Nephron progenitor cell (in vitro differentiated cells): ENCODE measurements around the gene OR56B4.
"Not testable (repeated sequence)": the region's sequence is repeated elsewhere in the genome, so short reads cannot be mapped to it uniquely, and the experiment has no call there.

ENCODE experiments used
- DNase-seq: peaks from one replicate; pipeline ENCODE4 v3.0.0; 2021
- H3K27ac Mint-ChIP-seq: 2 replicates; pipeline ENCODE4 v1.8.0; 2021; ENCODE audit warnings: mild to moderate bottlenecking, moderate library complexity, mixed read lengths
- H3K27me3 Mint-ChIP-seq: 2 replicates; pipeline ENCODE4 v1.8.0; 2021; ENCODE audit warnings: mild to moderate bottlenecking, low read depth, mixed read lengths; ENCODE audit not compliant: poor library complexity
- H3K36me3 Mint-ChIP-seq: 2 replicates; pipeline ENCODE4 v1.8.0; 2021; ENCODE audit warnings: low read depth, mixed read lengths
- H3K4me1 Mint-ChIP-seq: 2 replicates; pipeline ENCODE4 v1.8.0; 2021; ENCODE audit warnings: mixed read lengths
- H3K4me3 Mint-ChIP-seq: 2 replicates; pipeline ENCODE4 v1.8.0; 2021; ENCODE audit warnings: mild to moderate bottlenecking, moderate library complexity, mixed read lengths
- H3K9me3 Mint-ChIP-seq: 2 replicates; pipeline ENCODE4 v1.8.0; 2021; ENCODE audit warnings: mild to moderate bottlenecking, moderate library complexity, mixed read lengths
- CTCF ChIP-seq: fragments of 200-600 bp; sonication (generic); IDR thresholded peaks from 2 replicates; pipeline ENCODE4 v1.5.0; 2021; ENCODE audit warnings: antibody characterized with exemption

Gene OR56B4

GRCh38 chr11:6107384-6107783, at the start of gene OR56B4:
Gene OR56B4, plus strand, starts transcription at chr11:6107684. Its CDS starts 95 bp downstream, at chr11:6107779.
- not testable (repeated sequence) for H3K36me3 Mint-ChIP-seq, H3K9me3 Mint-ChIP-seq, DNase-seq, H3K4me1 Mint-ChIP-seq, H3K27ac Mint-ChIP-seq, H3K4me3 Mint-ChIP-seq, H3K27me3 Mint-ChIP-seq

GRCh38 chr11:6061475-6061874, 46.0 kb upstream of the OR56B4 start:
- no peak for DNase-seq

GRCh38 chr11:6062691-6063358, 44.7 kb upstream of the OR56B4 start:
- H3K36me3 Mint-ChIP-seq: no peaks in the 10 kb centered on the region

More at GRCh38 chr11:6061475-6061874, 46.0 kb upstream of the OR56B4 start:
- Mint-ChIP-seq H3K36me3 (no peaks in the 10 kb centered on the region), H3K27ac (no peak overlapping the region), H3K4me1 (no peaks in the 10 kb centered on the region), H3K9me3 (no peaks in the 10 kb centered on the region), H3K27me3 (peaks cover 2% of the 10 kb centered on the region), H3K4me3 (no peak overlapping the region)
- no peak for TF ChIP-seq CTCF

GRCh38 chr11:6067502-6067901, 40.0 kb upstream of the OR56B4 start:
- no peak overlapping the region for H3K4me3 Mint-ChIP-seq
- peak overlapping the region; percentile 49 for H3K27ac Mint-ChIP-seq
- DNase-seq: no peak
- H3K27me3 Mint-ChIP-seq: peaks cover 3% of the 10 kb centered on the region
- no peaks in the 10 kb centered on the region for H3K9me3 Mint-ChIP-seq
- TF ChIP-seq CTCF: no peak
- H3K36me3 Mint-ChIP-seq: no peaks in the 10 kb centered on the region
- H3K4me1 Mint-ChIP-seq: no peaks in the 10 kb centered on the region

More at GRCh38 chr11:6062691-6063358, 44.7 kb upstream of the OR56B4 start:
- DNase-seq: no peak
- Mint-ChIP-seq H3K4me1 (no peaks in the 10 kb centered on the region), H3K4me3 (no peak overlapping the region), H3K27me3 (peaks cover 3% of the 10 kb centered on the region), H3K9me3 (no peaks in the 10 kb centered on the region), H3K27ac (no peak overlapping the region)
- no peak for TF ChIP-seq CTCF

GRCh38 chr11:6076443-6076842, 31.0 kb upstream of the OR56B4 start:
- H3K4me1 Mint-ChIP-seq, H3K27me3 Mint-ChIP-seq, DNase-seq, H3K27ac Mint-ChIP-seq, H3K4me3 Mint-ChIP-seq, H3K36me3 Mint-ChIP-seq: not testable (repeated sequence)
- H3K9me3 Mint-ChIP-seq: peaks cover 29% of the 10 kb centered on the region

GRCh38 chr11:6077723-6078122, 29.8 kb upstream of the OR56B4 start:
- Mint-ChIP-seq H3K27me3 (peaks cover 7% of the 10 kb centered on the region), H3K27ac (no peak overlapping the region), H3K4me1 (no peaks in the 10 kb centered on the region), H3K9me3 (peaks cover 29% of the 10 kb centered on the region), H3K36me3 (no peaks in the 10 kb centered on the region), H3K4me3 (no peak overlapping the region)
- DNase-seq: no peak
- no peak for TF ChIP-seq CTCF

GRCh38 chr11:6079463-6079862, 28.0 kb upstream of the OR56B4 start:
- no peaks in the 10 kb centered on the region for H3K4me1 Mint-ChIP-seq
- H3K27ac Mint-ChIP-seq: no peak overlapping the region
- peaks cover 4% of the 10 kb centered on the region for H3K27me3 Mint-ChIP-seq
- peaks cover 29% of the 10 kb centered on the region for H3K9me3 Mint-ChIP-seq
- no peak for TF ChIP-seq CTCF
- DNase-seq: no peak
- H3K36me3 Mint-ChIP-seq: no peaks in the 10 kb centered on the region
- no peak overlapping the region for H3K4me3 Mint-ChIP-seq
